GM12878 (cell line): Measurements from ENCODE around the gene TAF3. TPM values are rescaled to one million over a fixed set of nuclear protein-coding genes. Genes with fewer than 3 reads are reported as not detected.
A peak's percentile ranks its signal among the peaks of the same experiment; 100 is the strongest.

ENCODE experiments used
- BACH1 ChIP-seq: fragments of 450-650 bp; IDR thresholded peaks from 2 replicates; pipeline ENCODE4 v1.6.1; 2017; ENCODE audit warnings: mild to moderate bottlenecking, borderline replicate concordance
- BHLHE40 ChIP-seq, 2 experiments: fragments of 450-650 bp in 1 of 2; IDR thresholded peaks; 2 replicates each; pipeline ENCODE4 v1.6.1; 2011 to 2017; ENCODE audit warnings: low read depth in 2 of 2, borderline replicate concordance in 1 of 2, improper control_type of control experiment in 1 of 2, low read length in 1 of 2, mild to moderate bottlenecking in 1 of 2
- CBFB ChIP-seq: IDR thresholded peaks from 2 replicates; pipeline ENCODE4 v1.6.1; 2016; ENCODE audit warnings: antibody characterized with exemption, low read depth
- E2F8 ChIP-seq: fragments of 450-650 bp; IDR thresholded peaks from 2 replicates; pipeline ENCODE4 v1.6.1; 2018; ENCODE audit warnings: mild to moderate bottlenecking, low read depth, moderate library complexity; ENCODE audit not compliant: partially characterized antibody
- EGR1 ChIP-seq, 2 experiments: IDR thresholded peaks; 1 replicate in 1 of 2; 2 replicates in 1 of 2; pipeline ENCODE4 v1.6.1; 2011 to 2012; ENCODE audit warnings: low read depth in 2 of 2, low read length in 2 of 2, borderline replicate concordance in 1 of 2, mild to moderate bottlenecking in 1 of 2, moderate library complexity in 1 of 2
- FOXM1 ChIP-seq: IDR thresholded peaks from 2 replicates; pipeline ENCODE4 v1.6.1; 2012; ENCODE audit warnings: low read depth, mild to moderate bottlenecking, inconsistent platforms, low read length, moderate library complexity
- GABPA ChIP-seq: IDR thresholded peaks from 2 replicates; pipeline ENCODE4 v1.6.1; 2014; ENCODE audit warnings: antibody characterized with exemption, low read depth, mild to moderate bottlenecking, inconsistent platforms
- HDAC2 ChIP-seq: fragments of 200-600 bp; sonication (generic); IDR thresholded peaks from 2 replicates; pipeline ENCODE4 v1.6.1; 2017
- HSF1 ChIP-seq: fragments of 150-350 bp; IDR thresholded peaks from 2 replicates; pipeline ENCODE4 v1.6.1; 2014; ENCODE audit warnings: mild to moderate bottlenecking, low read depth, low read length
- JUND ChIP-seq: IDR thresholded peaks from 2 replicates; pipeline ENCODE4 v1.6.1; 2012; ENCODE audit warnings: low read depth, mild to moderate bottlenecking, low read length, improper control_type of control experiment, moderate library complexity
- MYC ChIP-seq: IDR thresholded peaks from 2 replicates; pipeline ENCODE4 v1.6.1; 2011; ENCODE audit warnings: mild to moderate bottlenecking, low read length, moderate library complexity, inconsistent platforms; ENCODE audit not compliant: insufficient read depth, insufficient replicate concordance, insufficient read length, severe bottlenecking
- NBN ChIP-seq: fragments of 450-650 bp; IDR thresholded peaks from 2 replicates; pipeline ENCODE4 v1.6.1; 2016
- NRF1 ChIP-seq: conservative IDR thresholded peaks from 2 replicates; pipeline ENCODE4 v1.6.1; 2011; ENCODE audit warnings: mild to moderate bottlenecking, low read depth, low read length, improper control_type of control experiment
- SIN3A ChIP-seq: IDR thresholded peaks from 2 replicates; pipeline ENCODE4 v1.6.1; 2012; ENCODE audit warnings: low read depth, low read length, improper control_type of control experiment
- SMAD1 ChIP-seq: fragments of 450-650 bp; IDR thresholded peaks from 2 replicates; pipeline ENCODE4 v1.6.1; 2018; ENCODE audit warnings: mild to moderate bottlenecking, low read depth; ENCODE audit not compliant: partially characterized antibody
- USF1 ChIP-seq: IDR thresholded peaks from 2 replicates; pipeline ENCODE4 v1.6.1; 2011; ENCODE audit warnings: borderline replicate concordance, low read depth, mild to moderate bottlenecking, moderate library complexity, mixed read lengths, low read length; ENCODE audit not compliant: insufficient read depth; ENCODE audit errors: extremely low read length
- ZNF207 ChIP-seq: fragments of 450-650 bp; IDR thresholded peaks from 2 replicates; pipeline ENCODE4 v1.6.1; 2014; ENCODE audit warnings: antibody characterized with exemption, mild to moderate bottlenecking, borderline replicate concordance
- ZNF384 ChIP-seq: IDR thresholded peaks from 2 replicates; pipeline ENCODE4 v1.6.1; 2012; ENCODE audit warnings: low read depth, mild to moderate bottlenecking, low read length, improper control_type of control experiment, borderline replicate concordance
- ZNF687 ChIP-seq: fragments of 450-650 bp; IDR thresholded peaks from 2 replicates; pipeline ENCODE4 v1.6.1; 2017; ENCODE audit warnings: mild to moderate bottlenecking, moderate library complexity
- polyA plus RNA-seq, 11 experiments: library from polyadenylated mRNA; depleted of rRNA in 4 of 11; unstranded in 6 of 11; stranded (reverse) in 5 of 11; fragments of >200 nt; fragmentation: Nextera tagmentation in 4 of 11; fragmentation: Illumina TruSeq in 1 of 11; extraction: Ambion mirVana in 4 of 11; extraction: Trizol in 1 of 11; gene quantifications; 1 replicate in 1 of 11; 2 replicates in 10 of 11; pipeline versions ENCODE4 v1.2.1 to v1.2.3, GENCODE V29; 2011 to 2016; ENCODE audit warnings: inconsistent platforms in 2 of 11, missing spikeins in 2 of 11, low read depth in 1 of 11
- total RNA-seq, 4 experiments: library from RNA; depleted of rRNA in 3 of 4; stranded (reverse); fragments of >200 nt in 3 of 4; fragmentation: Illumina TruSeq in 1 of 4; extraction: Trizol in 1 of 4; gene quantifications; 2 replicates each; pipeline versions ENCODE4 v1.2.1 to v1.2.3, GENCODE V29; 2013 to 2021

TAF3 gene
- total and polyA plus RNA-seq, 10 of the 15 experiments (the other 5 are each of a cell fraction or from before 2014, with no cell fraction given), result 2.0 to 10.1 (median 3.7) TPM

GRCh38 chr10:7818295-7819120 is at the start of gene TAF3 (continued):
- no peak for TF ChIP-seq NRF1
- peak in 1 of 2 experiments; percentile 77; a peak in 2 of 3 replicates for TF ChIP-seq EGR1 (IDR thresholded peaks at IDR 0.05; ENCODE audit: borderline replicate concordance in 1 of 2, low read depth in 2 of 2, low read length in 2 of 2)
- no peak for TF ChIP-seq USF1
- peak; percentile 62 to 76; a peak in 2 of 4 replicates for TF ChIP-seq BHLHE40 (IDR thresholded peaks at IDR 0.05; ENCODE audit: borderline replicate concordance in 1 of 2, low read depth in 2 of 2, low read length in 1 of 2)
- no peak for TF ChIP-seq ZNF384
- no peak for TF ChIP-seq ZNF687
- no peak for TF ChIP-seq FOXM1
- TF ChIP-seq NBN, result no peak
- no peak for TF ChIP-seq MYC
- peak; percentile 38; the same call in 1 of the 2 replicates for TF ChIP-seq BACH1
- TF ChIP-seq ZNF207, result peak; percentile 80; the same call in 1 of the 2 replicates
- TF ChIP-seq JUND, result peak; percentile 51; the same call in 1 of the 2 replicates
- TF ChIP-seq SIN3A, result peak; percentile 91
- TF ChIP-seq SMAD1, result no peak
- TF ChIP-seq HSF1, result no peak
- TF ChIP-seq HDAC2, result 0 out of 2 replicates have a peak, but pooled peaks have one; percentile 67
- peak; percentile 76 for TF ChIP-seq CBFB
- 0 out of 2 replicates have a peak, but pooled peaks have one; percentile 53 for TF ChIP-seq GABPA
- no peak for TF ChIP-seq E2F8
